IMR-90 (cell line): Measurements from ENCODE around the gene ZBED2. TPM values are rescaled to one million over a fixed set of nuclear protein-coding genes. Genes with fewer than 3 reads are reported as not detected.
A peak's percentile ranks its signal among the peaks of the same experiment; 100 is the strongest.

Experiments used
- ATAC-seq: fragments of 200-7000 bp; cut with Tn5 transposase; 2 replicates; pipeline ENCODE4 v1.9.1; 2020; ENCODE audit warnings: low read depth, mild to moderate bottlenecking, moderate library complexity
- BruUV-seq: library from RNA; stranded (reverse); fragments of 400-500 nt; replicated peaks from 2 replicates; lab custom pipeline; 2021; lab: Mats Ljungman, UMichigan
- CTCF ChIA-PET: fragments of 300-600 bp; formaldehyde crosslinking; extraction: SDS; loops from one replicate; lab custom pipeline; 2021; ENCODE audit warnings: antibody characterized with exemption; lab: Yijun Ruan, JAX
- POLR2A ChIA-PET: fragments of 300-600 bp; sonication (Branson Sonifier 250); formaldehyde crosslinking; loops from one replicate; lab custom pipeline; 2022; ENCODE audit warnings: antibody characterized with exemption; ENCODE audit not compliant: unreplicated experiment; lab: Charles Lee
- DNase-seq: peaks from one replicate; pipeline ENCODE4 v3.0.0; 2013
- H2AFZ ChIP-seq: replicated peaks from 2 replicates; pipeline ENCODE3; 2013; ENCODE audit warnings: low read length, mild to moderate bottlenecking; ENCODE audit not compliant: poor library complexity
- H2AK5ac ChIP-seq: 2 replicates; pipeline ENCODE4 v1.6.1; 2013; ENCODE audit warnings: low read depth, low read length, inconsistent platforms
- H2AK9ac ChIP-seq: replicated peaks from 2 replicates; pipeline ENCODE3; 2013; ENCODE audit warnings: mild to moderate bottlenecking, low read depth, low read length, moderate library complexity; ENCODE audit not compliant: poor library complexity
- H2BK120ac ChIP-seq: 2 replicates; pipeline ENCODE4 v1.6.1; 2013; ENCODE audit warnings: low read depth, low read length, inconsistent platforms
- H2BK15ac ChIP-seq: 3 replicates; pipeline ENCODE4 v1.6.1; 2013; ENCODE audit warnings: low read depth, low read length, inconsistent platforms
- H2BK20ac ChIP-seq: 2 replicates; pipeline ENCODE4 v1.6.1; 2013; ENCODE audit warnings: low read depth, mild to moderate bottlenecking, inconsistent platforms, low read length, moderate library complexity
- H2BK5ac ChIP-seq: 2 replicates; pipeline ENCODE4 v1.6.1; 2013; ENCODE audit warnings: mild to moderate bottlenecking, low read depth, low read length, inconsistent platforms; ENCODE audit not compliant: poor library complexity, severe bottlenecking
- H3K14ac ChIP-seq: replicated peaks from 2 replicates; pipeline ENCODE4 v1.6.1; 2013; ENCODE audit warnings: low read depth, low read length, inconsistent platforms
- H3K18ac ChIP-seq: 2 replicates; pipeline ENCODE4 v1.6.1; 2013; ENCODE audit warnings: low read depth, low read length, control low read depth
- H3K23ac ChIP-seq: 2 replicates; pipeline ENCODE4 v1.6.1; 2013; ENCODE audit warnings: low read depth, low read length, inconsistent platforms
- H3K27ac ChIP-seq: 2 replicates; pipeline ENCODE4 v1.5.1; 2013; ENCODE audit warnings: mild to moderate bottlenecking, control low read depth, low read length; ENCODE audit not compliant: insufficient read depth
- H3K27me3 ChIP-seq: 2 replicates; pipeline ENCODE4 v1.6.1; 2013; ENCODE audit warnings: low read length; ENCODE audit not compliant: control insufficient read depth, insufficient read depth
- H3K36me3 ChIP-seq: 2 replicates; pipeline ENCODE4 v1.6.1; 2013; ENCODE audit warnings: low read length, mixed read lengths; ENCODE audit not compliant: control insufficient read depth, insufficient read depth
- H3K4ac ChIP-seq: 2 replicates; pipeline ENCODE4 v1.6.1; 2013; ENCODE audit warnings: low read depth, low read length, inconsistent platforms
- H3K4me1 ChIP-seq: 2 replicates; pipeline ENCODE4 v1.6.1; 2013; ENCODE audit warnings: low read length, mixed read lengths; ENCODE audit not compliant: control insufficient read depth, insufficient read depth
- H3K4me2 ChIP-seq: 2 replicates; pipeline ENCODE4 v1.6.1; 2013; ENCODE audit warnings: low read depth, mild to moderate bottlenecking, control low read depth, low read length, moderate library complexity
- H3K4me3 ChIP-seq: 2 replicates; pipeline ENCODE4 v1.5.1; 2013; ENCODE audit warnings: low read depth, mild to moderate bottlenecking, control low read depth, low read length, moderate library complexity; ENCODE audit not compliant: insufficient read depth
- H3K56ac ChIP-seq: 2 replicates; pipeline ENCODE4 v1.6.1; 2013; ENCODE audit warnings: low read length, inconsistent platforms; ENCODE audit not compliant: insufficient read depth; ENCODE audit errors: extremely low read depth
- H3K79me1 ChIP-seq, 2 experiments: 2 replicates each; pipeline ENCODE4 v1.6.1; 2013; ENCODE audit warnings: low read length in 2 of 2, inconsistent platforms in 1 of 2, low read depth in 1 of 2
- H3K9ac ChIP-seq: 2 replicates; pipeline ENCODE4 v1.6.1; 2013; ENCODE audit warnings: low read depth, low read length, control low read depth
- H3K9me1 ChIP-seq: 2 replicates; pipeline ENCODE4 v1.6.1; 2013; ENCODE audit warnings: low read length, inconsistent platforms; ENCODE audit not compliant: insufficient read depth
- H3K9me3 ChIP-seq: 2 replicates; pipeline ENCODE4 v1.6.1; 2013; ENCODE audit warnings: low read length; ENCODE audit not compliant: control insufficient read depth, insufficient read depth
- H4K20me1 ChIP-seq: 2 replicates; pipeline ENCODE4 v1.6.1; 2013; ENCODE audit warnings: low read length, inconsistent platforms; ENCODE audit not compliant: insufficient read depth
- H4K5ac ChIP-seq: 2 replicates; pipeline ENCODE4 v1.6.1; 2013; ENCODE audit warnings: mild to moderate bottlenecking, low read depth, low read length, control low read depth
- H4K8ac ChIP-seq, 2 experiments: 2 replicates each; pipeline ENCODE4 v1.6.1; 2013; ENCODE audit warnings: low read depth in 2 of 2, low read length in 2 of 2, control low read depth in 1 of 2, inconsistent platforms in 1 of 2
- H4K91ac ChIP-seq: 2 replicates; pipeline ENCODE4 v1.6.1; 2013; ENCODE audit warnings: low read depth, low read length, inconsistent platforms; ENCODE audit not compliant: insufficient read depth
- SMC3 ChIP-seq: fragments of 150-350 bp; IDR thresholded peaks from 2 replicates; pipeline ENCODE4 v1.6.1; 2016; ENCODE audit warnings: low read depth, mild to moderate bottlenecking, antibody characterized with exemption, low read length, moderate library complexity
- WGBS, 2 experiments: methylation state at CpG; one replicate each; pipeline versions ENCODE4 v1.1.5 to v1.1.7; 2013; ENCODE audit warnings: missing lambda C conversion rate in 2 of 2; ENCODE audit not compliant: insufficient read length in 1 of 2; ENCODE audit errors: extremely low coverage in 2 of 2; 5-methylcytosine and 5-hydroxymethylcytosine counted together
- dilution Hi-C: fragments of 300-500 bp; cut with HindIII; formaldehyde crosslinking; loops from one replicate; pipeline ENCODE4 v1.14.3; 2018; ENCODE audit warnings: low sequenced_read_pairs; ENCODE audit not compliant: unreplicated experiment
- in situ Hi-C: fragments of 300-500 bp; cut with MboI; formaldehyde crosslinking; loops from 3 replicates; pipeline ENCODE4 v1.14.3; 2019; ENCODE audit warnings: low sequenced_read_pairs, inconsistent platforms, mixed read lengths
- intact Hi-C: fragments of 100-400 bp; cut with micrococcal nuclease; formaldehyde crosslinking; loops from 2 replicates; pipeline ENCODE4 v1.10.0; 2022
- polyA plus RNA-seq, 3 experiments: library from polyadenylated mRNA; depleted of rRNA; stranded (reverse); fragments of >200 nt; gene quantifications; 2 replicates each; pipeline ENCODE4 v1.2.3, GENCODE V29; 2012; ENCODE audit warnings: low replicate concordance in 1 of 3
- total RNA-seq: library from RNA; depleted of rRNA; stranded (reverse); fragments of >200 nt; gene quantifications from 2 replicates; pipeline ENCODE4 v1.2.3, GENCODE V29; 2012
- TF ChIP-seq, protein P1 (sequence below): conservative IDR thresholded peaks from 2 replicates; pipeline ENCODE4 v1.5.1; 2012; ENCODE audit warnings: mild to moderate bottlenecking, low read depth, low read length, improper control_type of control experiment
- TF ChIP-seq, protein P2 (sequence below): fragments of 150-350 bp; IDR thresholded peaks from 2 replicates; pipeline ENCODE4 v1.6.1; 2016; ENCODE audit warnings: low read depth, mild to moderate bottlenecking, low read length, moderate library complexity, borderline replicate concordance

ZBED2 gene
- total and polyA plus RNA-seq, 2 of the 4 experiments (the other 2 are of a cell fraction), result 0.51 to 0.72 TPM

DNA sequence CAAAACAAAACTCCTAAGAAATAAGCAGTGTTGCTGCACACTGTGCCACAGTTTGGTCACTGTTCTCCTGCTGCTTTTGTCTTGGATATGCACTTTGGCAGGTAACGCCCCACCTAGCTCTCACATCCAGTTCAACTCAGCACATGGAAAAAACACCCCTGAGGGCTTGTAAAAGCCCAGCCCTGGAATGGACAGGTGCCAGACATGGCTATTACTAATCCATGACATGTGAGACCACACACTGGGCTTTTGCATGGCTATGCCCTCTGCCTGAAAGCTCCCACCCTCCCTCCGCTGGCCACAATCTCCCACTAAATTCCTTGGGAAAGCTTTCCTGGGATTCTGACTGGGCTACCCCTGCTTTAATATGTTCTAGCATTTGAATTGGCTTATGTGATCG is 24.7 kb upstream of the ZBED2 start:
- no peak overlapping the region for H4K5ac ChIP-seq
- BruUV-seq, result no TSS peak
- H3K79me1 ChIP-seq, result no peaks in the 10 kb centered on the region
- peaks cover 3% of the 10 kb centered on the region; the same call in 1 of the 2 replicates for H3K9me1 ChIP-seq
- no peaks in the 10 kb centered on the region; the same call in 1 of the 2 replicates for H3K9me3 ChIP-seq
- no peak overlapping the region for H3K4ac ChIP-seq
- peak overlapping the region; percentile 31; the same call in 1 of the 2 replicates for H4K91ac ChIP-seq
- H2BK5ac ChIP-seq, result no peak overlapping the region
- H2BK120ac ChIP-seq, result no peak overlapping the region
- no peaks in the 10 kb centered on the region for H3K4me1 ChIP-seq
- no peak overlapping the region for H3K4me2 ChIP-seq
- intact Hi-C loops, result loop anchor here (2.0 kb wide), 1 partner anchor 41 kb away; no protein-coding TSS in a partner anchor
- H4K20me1 ChIP-seq, result no peaks in the 10 kb centered on the region
- H3K56ac ChIP-seq, result no peak overlapping the region
- no peak overlapping the region; the same call in 1 of the 2 replicates for H3K23ac ChIP-seq
- H2BK20ac ChIP-seq, result no peak overlapping the region; the same call in 1 of the 2 replicates
- peak overlapping the region; percentile 47 for H2AK9ac ChIP-seq
- no peak overlapping the region for H3K9ac ChIP-seq
- ChIA-PET CTCF (interaction anchor here (0.6 to 0.8 kb wide), 3 partner anchors 19 to 1786 kb away, joined by 3 to 5 read pairs (median 3); no protein-coding TSS in a partner anchor), POLR2A (no interaction called here)
- H2AK5ac ChIP-seq, result no peak overlapping the region
- H2AFZ ChIP-seq, result peak overlapping the region; percentile 29
- H3K14ac ChIP-seq, result no peak overlapping the region
- dilution Hi-C loops, result no loop called here
- no peaks in the 10 kb centered on the region for H3K27me3 ChIP-seq
- no peak overlapping the region for H3K18ac ChIP-seq
- WGBS, 2 experiments, result 100% methylated on average over 1 of the region's 3 CpGs; no CpG with 5 or more reads in 1 of the 2 experiments
- ATAC-seq (no peak), DNase-seq (peak; percentile 21)
- no peak overlapping the region for H3K27ac ChIP-seq
- in situ Hi-C loops, result no loop called here
- H4K8ac ChIP-seq, result no peak overlapping the region
- TF ChIP-seq, protein P1, sequence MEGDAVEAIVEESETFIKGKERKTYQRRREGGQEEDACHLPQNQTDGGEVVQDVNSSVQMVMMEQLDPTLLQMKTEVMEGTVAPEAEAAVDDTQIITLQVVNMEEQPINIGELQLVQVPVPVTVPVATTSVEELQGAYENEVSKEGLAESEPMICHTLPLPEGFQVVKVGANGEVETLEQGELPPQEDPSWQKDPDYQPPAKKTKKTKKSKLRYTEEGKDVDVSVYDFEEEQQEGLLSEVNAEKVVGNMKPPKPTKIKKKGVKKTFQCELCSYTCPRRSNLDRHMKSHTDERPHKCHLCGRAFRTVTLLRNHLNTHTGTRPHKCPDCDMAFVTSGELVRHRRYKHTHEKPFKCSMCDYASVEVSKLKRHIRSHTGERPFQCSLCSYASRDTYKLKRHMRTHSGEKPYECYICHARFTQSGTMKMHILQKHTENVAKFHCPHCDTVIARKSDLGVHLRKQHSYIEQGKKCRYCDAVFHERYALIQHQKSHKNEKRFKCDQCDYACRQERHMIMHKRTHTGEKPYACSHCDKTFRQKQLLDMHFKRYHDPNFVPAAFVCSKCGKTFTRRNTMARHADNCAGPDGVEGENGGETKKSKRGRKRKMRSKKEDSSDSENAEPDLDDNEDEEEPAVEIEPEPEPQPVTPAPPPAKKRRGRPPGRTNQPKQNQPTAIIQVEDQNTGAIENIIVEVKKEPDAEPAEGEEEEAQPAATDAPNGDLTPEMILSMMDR, result no peak
- TF ChIP-seq SMC3, result no peak
- TF ChIP-seq, protein P2, sequence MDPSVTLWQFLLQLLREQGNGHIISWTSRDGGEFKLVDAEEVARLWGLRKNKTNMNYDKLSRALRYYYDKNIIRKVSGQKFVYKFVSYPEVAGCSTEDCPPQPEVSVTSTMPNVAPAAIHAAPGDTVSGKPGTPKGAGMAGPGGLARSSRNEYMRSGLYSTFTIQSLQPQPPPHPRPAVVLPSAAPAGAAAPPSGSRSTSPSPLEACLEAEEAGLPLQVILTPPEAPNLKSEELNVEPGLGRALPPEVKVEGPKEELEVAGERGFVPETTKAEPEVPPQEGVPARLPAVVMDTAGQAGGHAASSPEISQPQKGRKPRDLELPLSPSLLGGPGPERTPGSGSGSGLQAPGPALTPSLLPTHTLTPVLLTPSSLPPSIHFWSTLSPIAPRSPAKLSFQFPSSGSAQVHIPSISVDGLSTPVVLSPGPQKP, result no peak
- no peaks in the 10 kb centered on the region for H3K36me3 ChIP-seq
- no peak overlapping the region for H2BK15ac ChIP-seq
- H3K4me3 ChIP-seq, result no peak overlapping the region
